ENCODE measurements around the gene SLC25A30. TPM values are rescaled to one million over a fixed set of nuclear protein-coding genes. Genes with fewer than 3 reads are reported as not detected.

Gene SLC25A30
- total and polyA plus RNA-seq, 2 of the 13 experiments (the other 11 are each of a cell fraction or from before 2014, with no cell fraction given) = 19.6 to 22.5 TPM

GRCh38 chr13:45447050-45447661 is 29.0 kb upstream of the SLC25A30 start (continued):
- TF ChIP-seq ZBTB43 (CRISPR knock-in tag; conservative IDR thresholded peaks at IDR 0.05) = 0 out of 2 replicates have a peak, but pooled peaks have one; percentile 46
- TF ChIP-seq CERS6 (CRISPR knock-in tag; IDR thresholded peaks at IDR 0.05) = no peak
- TF ChIP-seq RBFOX2 (IDR thresholded peaks at IDR 0.05; ENCODE audit: low read depth, low read length) = peak; percentile 67
- no peak for TF ChIP-seq ZNF724P (CRISPR knock-in tag; IDR thresholded peaks at IDR 0.05; ENCODE audit: borderline replicate concordance)
- TF ChIP-seq THAP9 (CRISPR knock-in tag; IDR thresholded peaks at IDR 0.05; ENCODE audit: borderline replicate concordance) = no peak
- TF ChIP-seq ZNF543 (CRISPR knock-in tag; IDR thresholded peaks at IDR 0.05) = no peak
- no peak for TF ChIP-seq PRPF4 (IDR thresholded peaks at IDR 0.05; ENCODE audit: low read depth, low read length, poor library complexity, severe bottlenecking)
- no peak for TF ChIP-seq LCORL (IDR thresholded peaks at IDR 0.05)
- peak; percentile 82 for TF ChIP-seq LCORL (CRISPR knock-in tag; IDR thresholded peaks at IDR 0.05)
- TF ChIP-seq GTF3A (CRISPR knock-in tag; conservative IDR thresholded peaks at IDR 0.05) = no peak
- no peak for TF ChIP-seq CBX2 (IDR thresholded peaks at IDR 0.05; ENCODE audit: low read depth, low read length)
- TF ChIP-seq CBX2 (CRISPR knock-in tag; IDR thresholded peaks at IDR 0.05; ENCODE audit: low read depth) = no peak
- no peak for TF ChIP-seq HDAC6 (IDR thresholded peaks at IDR 0.05; ENCODE audit: low read depth, low read length)
- no peak for TF ChIP-seq ZNF558 (CRISPR knock-in tag; IDR thresholded peaks at IDR 0.05; ENCODE audit: borderline replicate concordance)
- peak; percentile 88 for TF ChIP-seq NR2F2 (IDR thresholded peaks at IDR 0.05; ENCODE audit: borderline replicate concordance, low read depth)
- TF ChIP-seq KLF9 (CRISPR knock-in tag; IDR thresholded peaks at IDR 0.05; ENCODE audit: low read depth) = no peak
- TF ChIP-seq GABPA (IDR thresholded peaks at IDR 0.05; ENCODE audit: low read depth, low read length) = no peak
- peak; percentile 72 for TF ChIP-seq GABPA (CRISPR knock-in tag; IDR thresholded peaks at IDR 0.05; ENCODE audit: low read depth)
- no peak for TF ChIP-seq ZNF615 (CRISPR knock-in tag; IDR thresholded peaks at IDR 0.05; ENCODE audit: borderline replicate concordance)
- TF ChIP-seq ZNF337 (CRISPR knock-in tag; IDR thresholded peaks at IDR 0.05; ENCODE audit: borderline replicate concordance, low read depth) = peak; percentile 94; the same call in 1 of the 2 replicates
- TF ChIP-seq ZMYM2 (CRISPR knock-in tag; IDR thresholded peaks at IDR 0.05) = peak; percentile 17; the same call in 1 of the 2 replicates
- 0 out of 2 replicates have a peak, but pooled peaks have one; percentile 49 for TF ChIP-seq ZIK1 (CRISPR knock-in tag; IDR thresholded peaks at IDR 0.05; ENCODE audit: borderline replicate concordance, low read depth)
- TF ChIP-seq FOXJ3 (CRISPR knock-in tag; IDR thresholded peaks at IDR 0.05; ENCODE audit: borderline replicate concordance) = peak; percentile 75; the same call in 1 of the 2 replicates
- TF ChIP-seq CC2D1A (CRISPR knock-in tag; IDR thresholded peaks at IDR 0.05) = no peak
- no peak for TF ChIP-seq CCAR2 (optimal IDR thresholded peaks at IDR 0.05; ENCODE audit: low read depth, low read length)
- TF ChIP-seq ZFY (CRISPR knock-in tag; IDR thresholded peaks at IDR 0.05) = no peak
- no peak for TF ChIP-seq ZNF556 (CRISPR knock-in tag; IDR thresholded peaks at IDR 0.05; ENCODE audit: borderline replicate concordance)
- TF ChIP-seq HNF4A (CRISPR knock-in tag; IDR thresholded peaks at IDR 0.05) = peak; percentile 94

Data from HepG2 (cell line).